GM21515 (cell line): ENCODE data around the gene SNHG17.
"Not testable (repeated sequence)": the region's sequence is repeated elsewhere in the genome, so short reads cannot be mapped to it uniquely, and the experiment has no call there.

Source experiments
- ATAC-seq: cut with Tn5 transposase; IDR thresholded peaks from one replicate; pipeline ENCODE4 v1.9.1; 2021; ENCODE audit not compliant: unreplicated experiment

The SNHG17 gene

DNA sequence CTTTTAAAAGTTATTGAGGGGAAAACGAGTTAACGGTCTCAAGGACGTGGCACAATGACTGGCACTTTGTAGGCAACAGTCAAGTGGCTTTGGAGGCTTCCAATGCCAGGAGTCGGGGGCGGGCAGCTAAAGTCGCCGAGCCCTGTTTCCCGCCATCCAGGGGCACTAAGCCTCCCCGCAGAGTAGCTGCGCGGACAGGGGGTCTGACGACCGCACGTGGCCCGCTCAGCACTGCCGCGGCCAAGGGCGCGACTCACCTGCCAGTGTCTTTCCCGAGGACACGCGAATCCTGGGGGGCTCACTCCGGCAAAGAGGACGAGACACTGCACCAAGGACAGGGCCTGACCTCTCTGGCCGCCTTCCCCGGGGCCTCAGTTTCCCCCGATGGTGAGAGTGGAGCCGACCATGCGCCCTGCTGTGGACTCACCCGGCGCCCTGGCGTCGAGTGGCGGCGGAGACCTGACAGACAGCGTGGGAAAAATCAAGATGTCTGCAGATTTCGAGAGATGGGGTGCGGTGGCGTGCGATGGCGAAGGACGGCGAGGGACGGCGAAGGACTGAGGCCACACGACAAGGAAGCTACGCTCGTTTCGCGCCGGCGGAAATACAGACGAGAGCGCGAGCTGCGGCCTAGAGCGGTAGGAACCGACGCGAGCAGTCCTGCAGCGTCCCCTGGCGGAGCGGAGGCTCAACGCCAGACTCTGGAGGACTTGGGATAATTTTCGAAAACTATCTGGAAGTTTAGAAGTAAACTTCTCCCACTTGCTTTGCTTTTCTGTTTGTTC lies at the start of gene SNHG17:
TSS of gene SNHG17 (minus strand) at position 559 of the 785 bp plus-strand sequence.
- ATAC-seq = peak; percentile 64

DNA sequence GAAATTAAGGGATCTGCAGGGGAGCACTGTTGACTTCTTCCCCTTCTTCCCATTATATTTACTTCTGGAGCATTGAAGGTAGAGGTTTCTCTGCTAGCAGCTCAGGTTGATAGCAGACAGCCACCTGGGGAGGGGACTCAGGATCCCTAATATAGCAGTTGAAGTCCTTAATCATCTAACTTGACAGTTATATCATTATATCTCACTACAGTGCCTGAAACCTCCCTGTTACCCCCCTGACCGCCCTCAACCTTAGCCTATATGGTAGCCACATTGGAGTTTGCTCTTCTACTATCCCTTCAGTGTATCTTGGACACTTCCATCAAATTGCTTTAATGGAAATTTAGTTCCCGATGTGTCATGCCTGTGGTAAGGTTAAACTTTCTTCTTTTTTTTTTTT lies 44.5 kb upstream of the SNHG17 start:
- ATAC-seq = no peak

DNA sequence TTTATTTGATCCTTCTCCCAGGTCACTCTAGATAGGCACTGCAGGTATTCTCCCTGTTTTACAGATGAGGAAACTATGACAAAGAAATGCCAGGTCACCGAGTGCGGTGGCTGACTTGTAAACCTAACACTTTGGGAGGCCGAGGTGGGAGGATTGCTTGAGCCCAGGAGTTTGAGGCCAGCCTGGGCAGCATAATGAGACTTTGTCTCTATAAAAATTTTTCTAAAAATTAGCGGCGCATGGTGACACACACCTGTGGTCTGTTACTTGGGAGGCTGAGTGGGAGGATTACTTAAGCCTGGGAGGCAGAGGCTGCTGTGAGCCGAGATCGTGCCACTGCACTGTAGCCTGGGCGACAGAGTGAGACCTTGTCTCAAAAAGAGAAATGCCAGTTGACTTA lies 42.6 kb upstream of the SNHG17 start:
- ATAC-seq = no peak

DNA sequence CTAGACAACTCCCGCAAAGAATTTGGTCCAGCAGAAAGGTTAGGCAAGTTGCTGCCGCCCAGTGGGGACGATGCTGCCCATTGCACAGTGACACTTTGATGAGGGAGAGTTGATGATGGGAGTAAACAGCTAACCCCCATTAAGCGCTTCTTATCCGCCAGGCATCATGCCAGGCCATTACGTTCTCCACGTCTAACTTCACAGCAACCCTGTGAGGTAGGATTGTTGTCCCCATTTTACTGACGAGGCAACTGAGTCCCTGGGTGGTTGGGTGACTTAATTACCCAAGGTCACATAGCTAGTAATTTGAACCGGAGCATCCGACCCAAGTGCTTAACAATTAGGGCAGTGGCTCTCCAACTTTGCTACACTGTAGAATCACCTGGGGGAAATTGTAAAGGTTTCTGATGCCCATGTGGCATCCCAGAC lies 38.3 kb upstream of the SNHG17 start:
- ATAC-seq = no peak

DNA sequence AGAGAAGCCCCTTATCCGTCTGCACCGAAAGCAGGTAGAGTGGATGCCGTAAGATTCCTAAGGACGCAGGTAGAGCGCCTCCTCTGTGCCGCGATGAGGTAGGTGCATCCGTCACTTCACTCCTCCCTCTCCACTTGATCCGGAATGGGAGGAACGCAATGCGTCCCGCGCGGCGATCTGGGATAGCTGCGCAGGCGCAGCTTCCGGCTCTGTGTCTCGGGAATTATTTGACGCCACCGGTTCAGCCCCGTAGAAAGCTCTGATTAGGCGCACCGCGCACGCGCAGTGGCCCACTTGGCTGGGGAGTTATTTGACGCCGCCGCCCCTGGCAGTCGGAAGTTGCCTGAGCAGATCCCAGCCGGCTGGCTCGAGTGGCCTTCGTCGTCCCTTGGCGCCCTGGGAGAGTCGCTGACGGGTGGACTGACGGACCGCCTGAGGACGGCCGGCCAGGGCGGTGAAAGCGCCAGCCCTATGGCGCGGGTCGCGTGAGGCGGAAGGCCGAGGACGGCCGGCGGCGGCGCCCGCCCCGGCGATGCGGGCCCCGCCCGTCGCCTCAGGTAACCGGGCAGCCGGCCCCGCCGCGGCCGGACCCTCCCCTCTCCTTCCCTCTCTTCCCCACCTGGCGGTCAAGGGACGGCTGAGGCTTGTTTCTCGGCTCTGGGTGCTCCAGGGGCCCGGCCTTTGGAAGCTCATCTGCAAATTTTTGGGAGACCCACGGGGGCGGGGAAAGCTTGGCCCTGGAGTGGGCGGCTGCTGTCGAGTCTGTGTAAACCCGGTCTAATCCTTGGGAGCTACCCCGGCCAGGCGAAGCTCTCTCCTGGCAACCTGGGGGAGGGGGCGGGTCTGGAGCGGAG lies 37.6 kb upstream of the SNHG17 start, which contains the start of gene RALGAPB:
TSS of gene RALGAPB (plus strand) at position 331 of the 854 bp plus-strand sequence. CDS start 15,590 bp downstream, outside the sequence.
- peak; percentile 87 for ATAC-seq

DNA sequence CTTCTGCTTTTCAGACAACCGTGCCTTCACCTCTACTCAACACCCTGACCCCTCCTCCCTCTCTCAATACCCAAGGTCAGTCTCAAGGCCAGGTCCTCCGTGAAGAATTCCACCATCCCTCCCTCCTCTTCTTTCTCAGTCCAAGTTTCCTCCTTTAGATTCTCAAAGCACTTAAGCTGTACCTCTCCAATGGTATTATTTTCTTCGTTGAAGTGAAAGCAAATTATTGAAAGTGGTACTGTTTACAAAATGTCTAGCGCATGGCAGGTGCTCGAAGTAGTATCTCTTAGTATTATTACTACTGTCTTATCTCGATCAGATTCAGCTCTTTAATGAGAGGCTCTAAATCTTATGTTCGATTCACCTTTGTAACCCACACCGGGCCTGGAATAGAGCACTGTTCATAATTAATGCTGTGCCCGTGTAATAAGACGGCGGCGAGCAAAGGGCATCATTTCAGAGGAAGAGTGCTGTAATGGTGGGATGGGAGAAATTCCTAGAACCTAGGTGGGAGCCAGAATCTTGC lies 36.9 kb upstream of the SNHG17 start:
- no peak for ATAC-seq

DNA sequence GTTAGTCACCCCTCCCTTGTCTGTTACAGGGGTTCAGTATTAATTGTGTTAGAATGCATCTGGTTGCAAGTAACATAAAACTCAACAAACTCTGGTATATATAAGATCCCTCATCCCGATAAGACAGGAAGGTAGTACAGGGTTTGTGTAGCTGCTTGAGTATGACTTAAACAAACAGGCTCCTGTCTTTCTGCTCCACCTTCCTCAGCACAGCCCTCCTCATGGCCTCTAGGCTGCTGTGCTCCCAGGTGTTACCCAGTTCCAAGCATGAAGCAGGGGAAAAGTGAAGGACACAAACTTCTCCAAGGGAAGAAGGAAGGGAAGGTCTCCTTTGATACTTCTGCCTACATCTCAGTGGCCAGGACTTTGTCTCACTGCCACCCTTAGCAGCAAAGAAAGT lies 36.1 kb upstream of the SNHG17 start:
- no peak for ATAC-seq

DNA sequence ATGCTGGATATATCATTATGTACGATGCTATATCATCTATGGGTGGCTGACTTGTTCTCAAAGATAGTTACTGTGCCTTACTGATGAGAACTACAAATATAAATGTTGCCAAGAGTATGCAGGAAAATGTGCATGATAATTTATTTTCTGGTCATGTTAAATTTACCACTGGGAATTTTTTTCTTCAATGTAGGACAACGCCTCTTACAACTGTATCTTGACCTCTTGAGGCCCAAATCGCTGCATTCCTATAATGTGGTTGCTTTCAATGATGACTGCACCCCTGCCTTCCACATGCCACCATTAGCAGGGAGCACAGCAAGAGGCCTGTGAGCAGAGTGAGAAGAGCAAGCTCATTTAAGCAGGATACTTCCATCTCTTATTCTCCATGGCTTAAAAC lies 31.9 kb upstream of the SNHG17 start:
- ATAC-seq = no peak

DNA sequence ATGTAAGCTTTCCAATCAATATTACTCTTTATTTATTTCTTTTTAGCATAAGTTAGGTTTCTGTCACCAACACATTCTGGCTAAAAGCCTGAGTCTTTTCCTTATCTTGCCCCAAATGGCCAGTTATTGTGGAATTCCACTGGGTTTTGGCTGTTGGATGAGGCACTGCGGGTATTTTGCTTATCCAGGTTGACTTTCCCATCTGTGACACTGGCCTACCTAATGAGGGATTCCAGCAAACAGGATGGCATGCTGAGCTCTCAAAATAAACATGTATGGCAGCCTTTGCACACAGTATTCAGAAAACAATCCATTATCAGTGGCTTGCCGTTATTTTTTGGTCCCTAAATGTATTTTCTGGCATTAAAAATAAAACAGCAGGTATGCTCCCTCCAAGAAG lies 31.0 kb upstream of the SNHG17 start:
- no peak for ATAC-seq

DNA sequence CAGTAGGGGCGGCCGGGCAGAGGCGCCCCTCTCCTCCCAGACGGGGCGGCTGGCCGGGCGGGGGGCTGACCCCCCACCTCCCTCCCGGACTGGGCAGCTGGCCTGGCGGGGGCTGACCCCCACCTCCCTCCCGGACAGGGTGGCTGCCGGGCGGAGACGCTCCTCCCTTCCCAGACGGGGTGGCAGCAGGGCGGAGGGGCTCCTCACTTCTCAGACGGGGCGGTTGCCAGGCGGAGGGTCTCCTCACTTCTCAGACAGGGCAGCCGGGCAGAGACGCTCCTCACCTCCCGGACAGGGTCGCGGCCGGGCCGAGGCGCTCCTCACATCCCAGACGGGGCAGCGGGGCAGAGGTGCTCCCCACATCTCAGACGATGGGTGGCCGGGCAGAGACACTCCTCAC lies 26.4 kb upstream of the SNHG17 start:
- ATAC-seq = not testable (repeated sequence)

DNA sequence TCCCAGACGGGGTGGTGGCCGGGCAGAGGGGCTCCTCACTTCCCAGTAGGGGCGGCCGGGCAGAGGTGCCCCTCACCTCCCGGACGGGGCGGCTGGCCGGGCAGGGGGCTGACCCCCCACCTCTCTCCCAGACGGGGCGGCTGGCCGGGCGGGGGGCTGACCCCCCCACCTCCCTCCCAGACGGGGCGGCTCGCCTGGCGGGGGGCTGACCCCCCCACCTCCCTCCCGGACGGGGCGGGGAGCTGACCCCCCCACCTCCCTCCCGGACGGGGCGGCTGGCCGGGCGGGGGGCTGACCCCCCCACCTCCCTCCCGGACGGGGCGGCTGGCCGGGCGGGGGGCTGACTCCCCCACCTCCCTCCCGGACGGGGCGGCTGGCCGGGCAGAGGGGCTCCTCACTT lies 26.0 kb upstream of the SNHG17 start:
- ATAC-seq = not testable (repeated sequence)

DNA sequence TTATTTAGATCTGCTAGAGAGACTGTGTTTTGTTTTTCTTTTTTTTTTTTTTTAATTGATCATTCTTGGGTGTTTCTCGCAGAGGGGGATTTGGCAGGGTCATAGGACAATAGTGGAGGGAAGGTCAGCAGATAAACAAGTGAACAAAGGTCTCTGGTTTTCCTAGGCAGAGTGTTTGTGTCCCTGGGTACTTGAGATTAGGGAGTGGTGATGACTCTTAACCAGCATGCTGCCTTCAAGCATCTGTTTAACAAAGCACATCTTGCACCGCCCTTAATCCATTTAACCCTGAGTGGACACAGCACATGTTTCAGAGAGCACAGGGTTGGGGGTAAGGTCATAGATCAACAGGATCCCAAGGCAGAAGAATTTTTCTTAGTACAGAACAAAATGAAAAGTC lies 25.5 kb upstream of the SNHG17 start:
- ATAC-seq = not testable (repeated sequence)

DNA sequence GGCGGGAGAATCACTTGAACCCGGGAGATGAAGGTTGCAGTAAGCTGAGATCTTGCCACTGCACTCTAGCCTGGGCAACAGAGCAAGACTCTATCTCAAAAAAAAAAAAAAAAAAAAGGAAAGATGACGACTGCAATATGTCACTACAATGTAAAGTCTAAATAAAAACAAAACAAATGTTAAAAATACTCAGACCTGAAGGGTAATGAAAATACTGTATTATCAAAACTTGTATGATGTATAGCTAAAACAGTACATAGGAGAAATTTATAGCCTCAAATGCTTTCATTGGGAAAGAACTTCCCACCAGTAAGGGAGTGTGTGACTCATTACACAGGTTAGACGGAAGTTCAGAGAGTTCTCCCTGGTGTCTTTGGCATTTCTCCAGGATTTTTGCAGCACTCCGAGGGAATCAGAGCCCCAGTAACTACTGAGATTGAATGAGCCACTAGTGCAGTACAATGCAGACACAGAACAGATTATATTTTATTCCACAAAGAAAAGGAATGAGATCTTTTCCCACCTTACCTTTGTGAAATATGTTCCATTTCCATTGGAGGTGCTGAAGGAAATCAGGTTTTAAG lies 25.0 kb upstream of the SNHG17 start:
- no peak for ATAC-seq

DNA sequence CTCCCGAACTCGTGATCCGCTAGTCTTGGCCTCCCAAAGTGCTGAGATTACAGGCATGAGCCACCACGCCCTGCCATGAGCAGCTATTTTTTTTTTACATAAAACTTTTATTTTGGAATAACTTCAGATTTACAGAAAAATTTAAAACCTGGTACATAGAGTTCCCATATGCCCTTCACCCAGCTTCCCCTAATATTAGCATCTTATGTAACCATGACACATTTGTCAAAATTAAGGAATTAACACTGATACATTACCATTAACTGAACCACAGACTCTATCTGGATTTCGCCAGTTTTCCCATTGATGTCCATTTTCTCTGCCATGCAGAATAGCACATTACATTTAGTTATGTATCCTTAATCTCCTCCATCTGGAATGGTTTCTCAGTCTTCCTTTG lies 23.2 kb upstream of the SNHG17 start:
- ATAC-seq = no peak

DNA sequence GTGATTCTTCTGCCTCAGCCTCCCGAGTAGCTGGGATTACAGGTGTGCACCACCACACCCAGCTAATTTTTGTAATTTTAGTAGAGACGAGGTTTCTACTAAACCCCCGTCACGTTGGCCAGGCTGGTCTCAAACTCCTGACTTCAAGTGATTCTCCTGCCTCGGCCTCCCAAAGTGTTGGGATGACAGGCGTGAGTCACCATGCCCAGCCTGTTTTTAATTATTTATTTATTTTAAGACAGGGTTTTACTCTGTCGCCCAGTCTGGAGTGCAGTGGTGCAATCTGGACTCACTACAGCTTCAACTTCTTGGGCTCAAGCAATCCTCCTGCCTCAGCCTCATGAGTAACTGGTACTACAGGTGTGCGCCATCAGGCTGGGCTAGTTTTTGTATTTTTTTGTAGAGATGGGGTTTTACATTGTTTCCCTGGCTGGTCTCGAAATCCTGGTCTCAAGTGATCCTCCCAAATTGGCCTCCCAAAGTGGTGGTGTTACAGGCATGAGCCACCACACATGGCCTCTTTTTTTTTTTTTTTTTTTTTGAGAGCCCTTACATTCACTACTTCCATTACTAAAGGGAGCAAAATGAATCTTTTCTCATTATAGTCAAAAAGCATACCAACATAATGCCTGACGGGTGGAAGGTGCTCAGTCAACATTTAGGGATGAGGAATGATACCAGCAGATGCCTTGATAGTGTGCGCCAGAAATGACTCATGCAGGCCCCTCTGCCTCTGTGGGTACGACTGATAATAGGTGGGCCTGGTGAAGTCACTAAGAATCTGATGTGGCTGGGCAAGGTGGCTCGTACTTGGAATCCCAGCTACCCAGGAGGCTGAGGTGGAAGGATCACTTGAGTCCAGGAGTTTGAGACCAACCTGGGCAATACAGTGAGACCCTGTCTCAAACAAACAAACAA lies 19.7 kb upstream of the SNHG17 start:
- ATAC-seq = no peak

DNA sequence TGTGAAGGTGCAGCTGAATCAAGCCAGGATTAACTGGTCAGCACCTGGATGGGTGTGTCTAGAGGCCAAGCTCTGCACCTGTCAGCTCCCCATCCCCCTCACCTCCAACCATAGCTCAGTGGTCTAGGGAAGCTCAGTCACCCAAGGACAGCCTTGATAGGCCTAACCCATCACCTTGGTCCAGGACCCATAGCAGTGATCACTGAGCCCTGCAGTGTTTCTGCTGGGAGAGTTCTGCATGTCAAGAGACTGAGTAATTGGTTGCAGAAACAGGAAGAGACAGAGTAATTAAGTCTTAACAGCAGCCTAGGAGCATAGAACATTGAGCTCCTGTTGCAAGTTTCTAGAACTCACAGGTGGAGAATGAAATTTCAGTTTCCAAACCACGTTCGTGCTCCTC lies 18.8 kb upstream of the SNHG17 start:
- peak; percentile 69 for ATAC-seq

DNA sequence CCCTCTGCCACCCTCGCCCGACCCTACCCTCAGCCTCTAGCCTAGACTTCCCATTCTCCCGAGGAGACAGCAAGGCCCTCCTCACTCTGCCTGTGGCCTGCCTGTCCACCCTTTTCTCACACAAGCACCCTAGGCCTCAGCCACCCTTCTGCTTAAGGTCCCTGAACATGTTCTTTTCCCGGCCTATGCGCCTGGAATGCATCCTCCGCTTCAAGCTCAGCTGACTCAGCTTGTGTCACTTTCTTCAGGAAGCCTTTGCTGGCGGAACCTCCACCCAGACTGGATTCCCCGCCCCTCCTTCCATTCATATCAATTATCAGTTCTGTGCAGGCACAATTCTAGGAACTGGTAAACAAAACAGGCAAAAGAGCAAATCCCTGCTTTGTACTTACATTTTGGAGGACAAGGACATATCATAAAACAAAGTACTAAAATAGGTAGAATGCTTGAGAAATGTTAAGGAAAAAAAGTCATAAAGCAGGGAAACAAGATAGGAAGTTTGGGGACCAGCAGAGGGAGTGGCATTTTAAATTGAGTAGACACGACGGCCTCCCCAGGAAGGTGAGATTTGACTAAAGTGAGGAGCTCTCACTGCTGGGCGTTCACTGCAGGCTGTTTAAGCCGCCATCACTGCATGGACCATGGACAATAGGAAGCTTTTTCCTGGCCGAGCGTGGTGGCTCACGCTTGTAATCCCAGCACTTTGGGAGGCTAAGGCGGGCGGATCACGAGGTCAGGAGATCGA lies 17.9 kb upstream of the SNHG17 start:
- no peak for ATAC-seq

DNA sequence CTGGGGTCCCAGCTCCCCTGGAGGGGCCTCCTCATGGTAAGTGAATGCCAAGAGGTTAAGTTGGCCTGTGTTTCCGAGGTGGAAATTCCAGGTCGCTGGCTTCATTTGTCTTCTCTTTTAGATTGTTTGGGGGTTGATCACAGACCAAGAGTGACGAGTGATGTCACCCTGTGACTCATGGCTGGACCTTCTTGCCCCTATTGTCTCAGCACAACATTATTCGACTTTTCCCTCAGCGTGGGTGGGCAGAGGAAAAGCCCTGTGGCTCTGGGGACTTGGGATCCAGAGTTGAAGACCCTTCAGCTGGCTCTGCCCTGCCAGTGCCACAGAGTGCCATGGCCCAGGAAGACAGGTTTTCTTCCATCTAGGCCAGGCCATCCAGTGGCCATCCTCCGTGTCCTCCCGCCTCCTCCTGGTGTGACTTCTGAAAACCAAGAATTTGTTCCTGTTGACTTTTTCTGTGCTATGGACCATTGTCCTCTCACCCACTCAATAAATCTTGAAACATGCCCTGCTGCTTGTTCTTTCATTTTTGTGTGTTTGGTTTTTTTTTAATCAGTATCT lies 15.4 kb upstream of the SNHG17 start:
- no peak for ATAC-seq

DNA sequence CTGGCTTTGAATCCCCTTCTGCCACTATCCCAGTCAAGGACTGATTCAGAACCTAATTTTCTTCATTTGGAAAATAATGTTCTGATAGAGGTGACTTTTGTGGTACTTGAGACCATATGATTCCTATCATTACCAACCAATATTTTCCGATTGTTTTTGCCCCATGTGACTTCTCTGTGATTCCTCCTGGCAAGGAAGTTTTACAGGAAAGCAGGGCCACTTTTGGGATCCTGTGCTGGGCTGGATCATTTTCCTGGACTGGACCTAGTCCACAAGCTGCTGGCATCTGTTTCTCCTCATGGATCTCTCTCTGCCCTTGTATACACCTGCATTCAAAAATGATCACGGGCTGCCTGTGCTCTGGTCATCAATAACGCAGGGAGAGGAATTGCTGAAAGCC lies 13.9 kb upstream of the SNHG17 start:
- ATAC-seq = no peak
